ENCODE data around the gene CDC5L.

Gene CDC5L

DNA sequence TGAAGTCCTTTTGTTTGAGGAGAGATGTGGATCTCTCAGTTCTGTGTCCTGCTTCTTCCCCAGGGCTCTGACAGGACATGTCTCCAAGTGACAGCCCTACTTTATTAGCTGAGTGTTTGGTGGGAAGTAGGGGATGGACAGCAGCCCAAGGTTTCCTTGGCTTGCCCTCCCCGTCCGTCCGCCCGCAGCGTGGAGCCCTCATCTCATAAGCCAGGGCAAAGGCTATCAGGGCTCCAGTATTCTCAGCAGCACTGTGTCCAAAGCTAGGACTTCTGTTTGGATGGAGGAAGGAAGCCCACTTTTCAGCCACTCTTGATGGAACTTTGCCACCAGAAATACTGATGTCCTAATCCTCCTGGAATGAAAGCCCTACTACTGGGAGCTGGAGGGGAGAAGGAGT lies 13.6 kb downstream of the CDC5L start:
- no peak overlapping the region for H3K27ac ChIP-seq
- TF ChIP-seq, protein P1, sequence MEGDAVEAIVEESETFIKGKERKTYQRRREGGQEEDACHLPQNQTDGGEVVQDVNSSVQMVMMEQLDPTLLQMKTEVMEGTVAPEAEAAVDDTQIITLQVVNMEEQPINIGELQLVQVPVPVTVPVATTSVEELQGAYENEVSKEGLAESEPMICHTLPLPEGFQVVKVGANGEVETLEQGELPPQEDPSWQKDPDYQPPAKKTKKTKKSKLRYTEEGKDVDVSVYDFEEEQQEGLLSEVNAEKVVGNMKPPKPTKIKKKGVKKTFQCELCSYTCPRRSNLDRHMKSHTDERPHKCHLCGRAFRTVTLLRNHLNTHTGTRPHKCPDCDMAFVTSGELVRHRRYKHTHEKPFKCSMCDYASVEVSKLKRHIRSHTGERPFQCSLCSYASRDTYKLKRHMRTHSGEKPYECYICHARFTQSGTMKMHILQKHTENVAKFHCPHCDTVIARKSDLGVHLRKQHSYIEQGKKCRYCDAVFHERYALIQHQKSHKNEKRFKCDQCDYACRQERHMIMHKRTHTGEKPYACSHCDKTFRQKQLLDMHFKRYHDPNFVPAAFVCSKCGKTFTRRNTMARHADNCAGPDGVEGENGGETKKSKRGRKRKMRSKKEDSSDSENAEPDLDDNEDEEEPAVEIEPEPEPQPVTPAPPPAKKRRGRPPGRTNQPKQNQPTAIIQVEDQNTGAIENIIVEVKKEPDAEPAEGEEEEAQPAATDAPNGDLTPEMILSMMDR (conservative IDR thresholded peaks at IDR 0.05) = no peak
- no peak for TF ChIP-seq ZFX (IDR thresholded peaks at IDR 0.05)

DNA sequence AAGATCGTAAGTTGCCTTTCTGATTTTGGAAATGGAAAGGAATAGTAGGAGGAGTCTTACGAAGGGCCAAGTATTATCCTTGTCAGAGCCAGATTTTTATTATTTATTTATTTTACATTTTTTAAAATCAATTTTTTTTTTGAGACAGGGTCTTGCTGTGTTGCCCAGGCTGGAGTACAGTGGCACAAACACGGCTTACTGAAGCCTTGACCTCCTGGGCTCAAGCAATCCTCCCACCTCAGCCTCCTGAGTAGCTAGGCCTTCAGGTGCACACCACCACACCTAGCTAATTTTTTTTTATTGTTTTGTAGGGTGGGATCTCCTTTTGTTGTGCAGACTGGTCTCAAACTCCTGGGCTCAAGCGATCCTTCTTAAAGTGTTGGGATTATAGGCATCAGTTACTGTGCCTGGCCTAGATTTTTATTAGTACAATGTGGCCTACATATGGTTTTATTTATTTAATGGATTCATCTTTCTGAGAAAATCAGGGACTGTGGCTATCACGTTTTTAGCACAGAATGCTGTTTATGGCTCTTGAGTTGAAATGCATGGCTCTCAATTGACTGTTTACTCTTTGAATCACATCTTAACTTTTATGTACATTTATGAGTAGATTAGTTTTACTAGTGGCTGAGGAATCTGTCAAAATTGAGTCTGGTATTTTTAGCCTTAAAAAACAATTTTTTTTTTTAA lies 16.7 kb downstream of the CDC5L start:
- H3K27ac ChIP-seq = no peak overlapping the region
- TF ChIP-seq ZFX (IDR thresholded peaks at IDR 0.05) = no peak
- TF ChIP-seq, protein P1 (conservative IDR thresholded peaks at IDR 0.05) = no peak

DNA sequence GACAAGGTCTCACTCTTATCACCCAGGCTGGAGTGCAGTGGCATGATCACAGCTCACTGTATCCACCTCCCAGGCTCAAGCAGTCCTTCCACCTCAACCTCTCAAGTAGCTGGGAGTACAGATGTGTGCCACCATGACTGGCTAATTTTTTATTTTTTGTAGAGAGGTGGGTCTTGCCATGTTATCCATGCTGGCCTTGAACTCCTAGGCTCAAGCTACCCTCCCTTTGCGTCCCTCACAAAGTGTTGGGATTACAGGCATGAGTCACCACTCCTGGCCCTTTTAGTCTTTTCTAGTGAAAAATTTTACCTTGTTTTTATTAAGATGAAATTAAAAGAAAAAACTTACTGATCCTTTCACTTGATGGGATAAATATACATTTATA lies 17.2 kb downstream of the CDC5L start:
- TF ChIP-seq, protein P1 (conservative IDR thresholded peaks at IDR 0.05) = no peak
- TF ChIP-seq ZFX (IDR thresholded peaks at IDR 0.05) = no peak
- H3K27ac ChIP-seq = no peak overlapping the region

DNA sequence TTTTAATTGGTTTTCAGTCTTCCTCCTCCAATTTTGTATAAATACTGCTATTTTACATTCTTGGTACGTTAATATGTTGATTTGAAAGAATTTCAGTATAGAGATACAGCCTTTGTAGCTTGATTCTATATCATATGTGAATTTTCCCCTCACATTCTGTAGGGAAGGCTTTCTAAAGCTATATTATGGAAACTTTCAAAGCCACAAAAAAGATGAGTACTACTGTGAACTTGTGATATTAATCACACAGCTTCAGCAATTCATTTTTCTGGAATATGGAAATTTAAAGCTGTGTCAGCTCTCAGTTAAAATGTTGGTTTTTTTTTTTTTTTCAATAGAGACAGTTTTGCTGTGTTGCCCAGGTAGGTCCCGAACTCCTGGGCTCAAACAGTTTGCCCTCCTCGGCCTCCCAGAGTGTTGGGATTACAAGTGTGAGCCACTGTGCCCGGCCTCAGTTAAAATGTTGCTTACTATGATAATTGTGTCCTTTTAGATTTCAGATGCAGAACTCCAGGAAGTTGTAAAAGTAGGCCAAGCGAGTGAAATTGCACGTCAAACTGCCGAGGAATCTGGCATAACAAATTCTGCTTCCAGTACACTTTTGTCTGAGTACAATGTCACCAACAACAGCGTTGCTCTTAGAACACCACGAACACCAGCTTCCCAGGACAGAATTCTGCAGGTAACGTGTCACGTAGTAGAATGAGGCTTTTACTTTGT lies 20.6 kb downstream of the CDC5L start:
- no peak overlapping the region; the same call in 1 of the 2 replicates for H3K27ac ChIP-seq
- TF ChIP-seq, protein P1 (conservative IDR thresholded peaks at IDR 0.05) = no peak
- no peak for TF ChIP-seq ZFX (IDR thresholded peaks at IDR 0.05)

DNA sequence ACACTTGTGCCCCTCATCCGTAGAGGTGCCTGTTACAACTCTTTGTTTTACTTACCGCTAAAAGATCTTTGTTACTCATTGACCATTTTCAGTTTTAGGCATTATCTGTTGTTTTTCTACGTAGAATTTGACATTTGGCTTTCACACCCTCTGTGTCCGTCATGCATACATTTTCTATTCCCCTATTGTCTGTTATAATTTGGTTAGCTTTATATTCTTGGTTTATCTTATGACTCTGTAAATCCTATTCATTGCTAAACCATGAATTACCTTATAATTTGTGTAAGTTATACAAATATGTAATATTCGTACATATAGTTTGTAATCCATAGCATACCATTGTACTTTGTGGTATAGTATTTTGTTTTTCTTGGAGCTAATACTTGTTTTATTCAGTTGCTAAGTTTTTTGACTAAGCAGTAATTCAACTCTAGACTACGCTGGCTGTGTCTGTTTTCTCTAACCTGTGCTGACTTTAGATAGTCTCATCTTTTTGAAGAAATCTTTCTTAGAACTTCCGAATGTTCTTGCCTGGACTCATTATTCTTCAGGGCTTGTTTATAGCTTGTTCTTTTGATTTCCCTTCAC lies 21.8 kb downstream of the CDC5L start:
- H3K27ac ChIP-seq = no peak overlapping the region
- TF ChIP-seq ZFX (IDR thresholded peaks at IDR 0.05) = no peak
- TF ChIP-seq, protein P1 (conservative IDR thresholded peaks at IDR 0.05) = no peak

DNA sequence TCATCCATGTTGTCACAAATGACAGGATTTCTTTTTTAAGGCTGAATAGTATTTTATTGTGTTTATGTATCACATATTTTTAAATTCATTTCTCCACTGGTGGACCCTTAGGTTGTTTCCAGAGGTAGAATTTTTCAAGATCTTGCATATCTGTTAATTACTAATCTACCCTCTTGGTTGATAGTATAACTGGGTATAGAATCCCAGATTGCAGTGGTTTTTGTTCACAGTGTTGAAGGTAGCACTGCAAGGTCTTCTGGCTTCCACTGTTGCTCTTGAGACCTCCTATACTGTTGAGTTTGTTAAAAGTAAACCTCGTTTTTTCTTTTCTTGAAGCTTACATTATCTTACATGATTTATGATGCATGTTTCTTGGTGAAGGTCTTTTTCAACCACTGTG lies 22.9 kb downstream of the CDC5L start:
- no peak for TF ChIP-seq ZFX (IDR thresholded peaks at IDR 0.05)
- TF ChIP-seq, protein P1 (conservative IDR thresholded peaks at IDR 0.05) = no peak
- H3K27ac ChIP-seq = no peak overlapping the region

DNA sequence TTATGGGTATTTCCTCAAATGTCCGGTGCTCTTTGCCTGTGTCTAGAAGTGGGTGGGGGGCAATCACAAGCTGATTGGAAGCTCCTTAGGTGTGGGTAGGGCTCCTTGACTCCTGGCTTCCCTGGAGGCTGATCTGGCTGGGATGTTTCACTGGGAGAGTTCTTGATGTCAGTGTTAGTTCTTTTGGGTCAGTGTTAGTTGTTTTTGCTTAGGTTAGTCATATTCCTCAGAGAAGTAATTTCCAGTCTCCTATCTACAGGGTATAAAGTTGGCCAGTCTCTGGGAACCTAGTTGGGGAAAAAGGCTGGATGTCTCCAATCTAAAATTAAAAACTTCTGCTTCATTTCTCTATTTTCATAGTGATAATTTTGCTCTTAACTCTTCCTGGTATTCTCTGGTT lies 23.6 kb downstream of the CDC5L start:
- no peak overlapping the region for H3K27ac ChIP-seq
- TF ChIP-seq ZFX (IDR thresholded peaks at IDR 0.05) = no peak
- TF ChIP-seq, protein P1 (conservative IDR thresholded peaks at IDR 0.05) = no peak

Measured in C4-2B (cell line).